Measurements from ENCODE around the gene SLC38A2. TPM values are rescaled to one million over a fixed set of nuclear protein-coding genes. Genes with fewer than 3 reads are reported as not detected.

SLC38A2 gene
- total RNA-seq, 1 donor from 2014 or later: 348 TPM

DNA sequence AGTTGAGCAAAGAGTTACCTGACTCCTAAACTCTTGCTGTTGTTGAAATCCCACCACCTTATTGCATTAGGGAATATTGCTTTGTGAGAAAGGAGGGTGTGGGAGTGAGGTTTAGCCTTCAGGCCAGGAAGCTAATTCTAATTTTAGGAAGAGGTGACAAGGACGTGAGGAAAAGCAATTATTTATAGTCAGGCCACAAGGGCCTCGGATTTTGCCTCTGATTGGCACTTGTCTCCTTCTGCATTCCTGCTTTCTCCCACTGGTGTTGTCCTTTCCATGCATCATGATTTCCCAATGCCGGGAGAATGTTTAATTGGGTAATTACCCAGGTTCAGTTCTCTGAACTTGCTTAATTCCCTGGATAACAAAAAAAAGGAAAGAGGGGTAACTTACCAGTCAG is 37.9 kb upstream of the SLC38A2 start:
- Histone ChIP-seq H3K4me1 (peaks cover 6% of the 10 kb centered on the region), H3K4me3 (no peak overlapping the region), H3K79me2 (ENCODE audit: low read depth) (no peaks in the 10 kb centered on the region), H4K20me1 (ENCODE audit: low read depth) (no peaks in the 10 kb centered on the region), H3K9me3 (ENCODE audit: low read depth) (no peaks in the 10 kb centered on the region), H3K36me3 (no peaks in the 10 kb centered on the region), H2AFZ (replicated peaks) (no peak overlapping the region), H3K27me3 (no peaks in the 10 kb centered on the region), H3F3A (ENCODE audit: low read depth) (no peaks in the 10 kb centered on the region), H3K9ac (no peak overlapping the region), H3K27ac (no peak overlapping the region), H3K4me2 (no peak overlapping the region)
- Mint-ChIP-seq H3K4me1 (peaks cover 4% of the 10 kb centered on the region), H3K36me3 (no peaks in the 10 kb centered on the region), H3K9me3 (no peaks in the 10 kb centered on the region), H3K27ac (no peak overlapping the region), H3K4me3 (no peak overlapping the region), H3K27me3 (ENCODE audit: insufficient read depth, low read depth) (no peaks in the 10 kb centered on the region)
- TF ChIP-seq, protein P1, sequence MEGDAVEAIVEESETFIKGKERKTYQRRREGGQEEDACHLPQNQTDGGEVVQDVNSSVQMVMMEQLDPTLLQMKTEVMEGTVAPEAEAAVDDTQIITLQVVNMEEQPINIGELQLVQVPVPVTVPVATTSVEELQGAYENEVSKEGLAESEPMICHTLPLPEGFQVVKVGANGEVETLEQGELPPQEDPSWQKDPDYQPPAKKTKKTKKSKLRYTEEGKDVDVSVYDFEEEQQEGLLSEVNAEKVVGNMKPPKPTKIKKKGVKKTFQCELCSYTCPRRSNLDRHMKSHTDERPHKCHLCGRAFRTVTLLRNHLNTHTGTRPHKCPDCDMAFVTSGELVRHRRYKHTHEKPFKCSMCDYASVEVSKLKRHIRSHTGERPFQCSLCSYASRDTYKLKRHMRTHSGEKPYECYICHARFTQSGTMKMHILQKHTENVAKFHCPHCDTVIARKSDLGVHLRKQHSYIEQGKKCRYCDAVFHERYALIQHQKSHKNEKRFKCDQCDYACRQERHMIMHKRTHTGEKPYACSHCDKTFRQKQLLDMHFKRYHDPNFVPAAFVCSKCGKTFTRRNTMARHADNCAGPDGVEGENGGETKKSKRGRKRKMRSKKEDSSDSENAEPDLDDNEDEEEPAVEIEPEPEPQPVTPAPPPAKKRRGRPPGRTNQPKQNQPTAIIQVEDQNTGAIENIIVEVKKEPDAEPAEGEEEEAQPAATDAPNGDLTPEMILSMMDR (IDR thresholded peaks at IDR 0.05): no peak
- DNase-seq (ENCODE audit: low spot score): no peak

- Histone ChIP-seq H3K9me3 (ENCODE audit: low read depth) (no peaks in the 10 kb centered on the region), H4K20me1 (ENCODE audit: low read depth) (no peaks in the 10 kb centered on the region), H3K4me3 (no peak overlapping the region), H3K79me2 (ENCODE audit: low read depth) (no peaks in the 10 kb centered on the region), H3K36me3 (no peaks in the 10 kb centered on the region), H3K4me2 (no peak overlapping the region), H3K27ac (no peak overlapping the region), H3K9ac (no peak overlapping the region), H2AFZ (replicated peaks) (no peak overlapping the region), H3K27me3 (no peaks in the 10 kb centered on the region), H3F3A (ENCODE audit: low read depth) (no peaks in the 10 kb centered on the region), H3K4me1 (peaks cover 6% of the 10 kb centered on the region)
- Mint-ChIP-seq H3K9me3 (no peaks in the 10 kb centered on the region), H3K4me3 (no peak overlapping the region), H3K36me3 (no peaks in the 10 kb centered on the region), H3K27ac (no peak overlapping the region), H3K27me3 (ENCODE audit: insufficient read depth, low read depth) (no peaks in the 10 kb centered on the region), H3K4me1 (peaks cover 4% of the 10 kb centered on the region)
- TF ChIP-seq, protein P1 (IDR thresholded peaks at IDR 0.05): no peak
- TF ChIP-seq EZH2 (IDR thresholded peaks at IDR 0.05) (no peak), EZH2phosphoT487 (IDR thresholded peaks at IDR 0.05) (no peak)
- DNase-seq (ENCODE audit: low spot score): no peak
Measured at GRCh38 chr12:46409974-46410373, 37.4 kb upstream of the SLC38A2 start.

DNA sequence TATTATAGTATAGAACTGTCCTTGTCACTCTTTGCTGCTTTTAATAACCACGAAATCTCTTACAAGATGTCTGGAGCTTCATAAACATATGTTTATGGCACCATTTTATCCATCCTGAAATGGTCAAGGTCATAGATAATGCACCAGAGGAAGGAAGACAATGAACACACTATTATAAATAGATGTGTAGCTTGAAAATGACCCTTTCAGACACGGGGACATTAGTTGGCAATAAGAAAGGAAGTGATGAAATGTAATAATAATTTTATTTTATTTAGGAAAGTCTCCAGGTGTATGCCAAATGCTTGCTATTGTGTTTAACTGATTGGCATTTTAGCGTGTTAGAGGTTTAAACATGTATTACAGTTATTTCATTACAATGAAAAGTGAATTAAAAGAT is 36.8 kb upstream of the SLC38A2 start:
- H3K36me3 Mint-ChIP-seq: no peaks in the 10 kb centered on the region
- no peak overlapping the region for H3K4me3 Mint-ChIP-seq

More for the DNA sequence above, 36.8 kb upstream of the SLC38A2 start:
- no peaks in the 10 kb centered on the region for H3K9me3 Mint-ChIP-seq
- Histone ChIP-seq H3K27ac (no peak overlapping the region), H3K79me2 (ENCODE audit: low read depth) (no peaks in the 10 kb centered on the region), H3K27me3 (no peaks in the 10 kb centered on the region), H3K9me3 (ENCODE audit: low read depth) (no peaks in the 10 kb centered on the region), H2AFZ (replicated peaks) (no peak overlapping the region), H3K36me3 (no peaks in the 10 kb centered on the region), H4K20me1 (ENCODE audit: low read depth) (no peaks in the 10 kb centered on the region), H3K4me1 (peaks cover 6% of the 10 kb centered on the region), H3K9ac (no peak overlapping the region), H3F3A (ENCODE audit: low read depth) (no peaks in the 10 kb centered on the region), H3K4me2 (no peak overlapping the region), H3K4me3 (no peak overlapping the region)
- TF ChIP-seq, protein P1 (IDR thresholded peaks at IDR 0.05): no peak
- TF ChIP-seq EZH2phosphoT487 (IDR thresholded peaks at IDR 0.05): no peak
- H3K27ac Mint-ChIP-seq: no peak overlapping the region
- peaks cover 4% of the 10 kb centered on the region for H3K4me1 Mint-ChIP-seq
- no peaks in the 10 kb centered on the region for H3K27me3 Mint-ChIP-seq (ENCODE audit: insufficient read depth, low read depth)
- no peak for DNase-seq (ENCODE audit: low spot score)

Data from neural progenitor cell (in vitro differentiated cells).